Neural cell (in vitro differentiated cells): ENCODE data around the gene CTDSPL. TPM values are rescaled to one million over a fixed set of nuclear protein-coding genes. Genes with fewer than 3 reads are reported as not detected.

Source experiments
- H2AFZ ChIP-seq: fragments of 200-600, 300-800 bp; sonication (generic), shearing (Covaris generic); 2 replicates; pipeline ENCODE4 v1.6.0; 2014; ENCODE audit warnings: low read depth, mild to moderate bottlenecking, antibody characterized with exemption, low read length, moderate library complexity
- H3F3A ChIP-seq: fragments of 200-600 bp; shearing (Covaris generic); 2 replicates; pipeline ENCODE4 v1.6.1; 2016; ENCODE audit warnings: mild to moderate bottlenecking, moderate library complexity, mixed read lengths, antibody characterized with exemption, low read length; ENCODE audit not compliant: insufficient read depth, poor library complexity, severe bottlenecking
- H3K27ac ChIP-seq: fragments of 200-600, 300-800 bp; sonication (generic), shearing (Covaris generic); 2 replicates; pipeline ENCODE4 v1.5.1; 2014; ENCODE audit warnings: mild to moderate bottlenecking, low read length, moderate library complexity
- H3K27me3 ChIP-seq: fragments of 300-800, 200-600 bp; sonication (generic), shearing (Covaris generic); 2 replicates; pipeline ENCODE4 v1.6.0; 2014; ENCODE audit warnings: mild to moderate bottlenecking, low read depth, low read length, moderate library complexity; ENCODE audit not compliant: insufficient read depth
- H3K36me3 ChIP-seq: fragments of 300-800, 200-600 bp; sonication (generic), shearing (Covaris generic); 2 replicates; pipeline ENCODE4 v1.5.1; 2014; ENCODE audit warnings: mild to moderate bottlenecking, antibody characterized with exemption, low read length, moderate library complexity; ENCODE audit not compliant: insufficient read depth
- H3K4me2 ChIP-seq: fragments of 300-800, 200-600 bp; sonication (generic), shearing (Covaris generic); 2 replicates; pipeline ENCODE4 v1.6.0; 2014; ENCODE audit warnings: mild to moderate bottlenecking, low read length
- H3K4me3 ChIP-seq: fragments of 300-800, 200-600 bp; sonication (generic), shearing (Covaris generic); 2 replicates; pipeline ENCODE4 v1.5.1; 2014; ENCODE audit warnings: mild to moderate bottlenecking, low read length, moderate library complexity
- H3K79me2 ChIP-seq: fragments of 200-600 bp; shearing (Covaris generic); replicated peaks from 2 replicates; pipeline ENCODE4 v1.6.0; 2014; ENCODE audit warnings: mild to moderate bottlenecking, low read length, moderate library complexity; ENCODE audit not compliant: insufficient read depth
- H3K9ac ChIP-seq: fragments of 300-800, 200-600 bp; sonication (generic), shearing (Covaris generic); 2 replicates; pipeline ENCODE4 v1.6.1; 2016; ENCODE audit warnings: mild to moderate bottlenecking, low read length, mixed read lengths
- H3K9me2 ChIP-seq: fragments of 200-600 bp; shearing (Covaris generic); 2 replicates; pipeline ENCODE4 v1.6.1; 2016; ENCODE audit warnings: mild to moderate bottlenecking, low read length, mixed read lengths; ENCODE audit not compliant: insufficient read depth
- H3K9me3 ChIP-seq: fragments of 200-600, 300-800 bp; sonication (generic), shearing (Covaris generic); 2 replicates; pipeline ENCODE4 v1.6.1; 2016; ENCODE audit warnings: mild to moderate bottlenecking, mixed run types, low read length, moderate library complexity, mixed read lengths
- H4K20me1 ChIP-seq: fragments of 200-600 bp; shearing (Covaris generic); 2 replicates; pipeline ENCODE4 v1.6.1; 2016; ENCODE audit warnings: mild to moderate bottlenecking, mixed run types; ENCODE audit not compliant: insufficient read depth
- EP300 ChIP-seq: fragments of 450-650 bp; conservative IDR thresholded peaks from 2 replicates; pipeline ENCODE4 v1.6.1; 2014; ENCODE audit warnings: antibody characterized with exemption, mild to moderate bottlenecking, moderate library complexity; ENCODE audit not compliant: poor library complexity, severe bottlenecking
- EZH2 ChIP-seq: fragments of 200-600, 300-800 bp; shearing (Covaris generic), sonication (generic); IDR thresholded peaks from 2 replicates; pipeline ENCODE4 v1.6.1; 2014; ENCODE audit warnings: antibody characterized with exemption, low read length, borderline replicate concordance, mild to moderate bottlenecking; ENCODE audit not compliant: insufficient read depth, poor library complexity, severe bottlenecking
- MXI1 ChIP-seq: fragments of 450-650 bp; conservative IDR thresholded peaks from 2 replicates; pipeline ENCODE4 v1.6.1; 2014; ENCODE audit warnings: antibody characterized with exemption, mild to moderate bottlenecking; ENCODE audit not compliant: poor library complexity, severe bottlenecking
- POLR2AphosphoS5 ChIP-seq: IDR thresholded peaks from 2 replicates; pipeline ENCODE4 v1.6.1; 2012
- RAD21 ChIP-seq: fragments of 450-650 bp; conservative IDR thresholded peaks from 2 replicates; pipeline ENCODE4 v1.6.1; 2014; ENCODE audit warnings: antibody characterized with exemption, mild to moderate bottlenecking, moderate library complexity
- SMC3 ChIP-seq: fragments of 450-650 bp; conservative IDR thresholded peaks from 2 replicates; pipeline ENCODE4 v1.6.1; 2014; ENCODE audit warnings: antibody characterized with exemption, mild to moderate bottlenecking, moderate library complexity; ENCODE audit not compliant: poor library complexity
- TAF1 ChIP-seq: IDR thresholded peaks from 2 replicates; pipeline ENCODE4 v1.6.1; 2012; ENCODE audit warnings: low read depth
- polyA plus RNA-seq: library from polyadenylated mRNA; depleted of rRNA; stranded (reverse); fragments of >200 nt; gene quantifications from 2 replicates; pipeline ENCODE4 v1.2.3, GENCODE V29; 2014
- TF ChIP-seq, protein P1 (sequence below): IDR thresholded peaks from 2 replicates; pipeline ENCODE4 v1.6.1; 2012; ENCODE audit warnings: borderline replicate concordance
- TF ChIP-seq, protein P2 (sequence below): fragments of 450-650 bp; IDR thresholded peaks from 2 replicates; pipeline ENCODE4 v1.5.1; 2014; ENCODE audit warnings: antibody characterized with exemption, mild to moderate bottlenecking, moderate library complexity; ENCODE audit not compliant: poor library complexity, severe bottlenecking

The CTDSPL gene
- polyA plus RNA-seq, 1 donor from 2014 or later, result 17.0 TPM

DNA sequence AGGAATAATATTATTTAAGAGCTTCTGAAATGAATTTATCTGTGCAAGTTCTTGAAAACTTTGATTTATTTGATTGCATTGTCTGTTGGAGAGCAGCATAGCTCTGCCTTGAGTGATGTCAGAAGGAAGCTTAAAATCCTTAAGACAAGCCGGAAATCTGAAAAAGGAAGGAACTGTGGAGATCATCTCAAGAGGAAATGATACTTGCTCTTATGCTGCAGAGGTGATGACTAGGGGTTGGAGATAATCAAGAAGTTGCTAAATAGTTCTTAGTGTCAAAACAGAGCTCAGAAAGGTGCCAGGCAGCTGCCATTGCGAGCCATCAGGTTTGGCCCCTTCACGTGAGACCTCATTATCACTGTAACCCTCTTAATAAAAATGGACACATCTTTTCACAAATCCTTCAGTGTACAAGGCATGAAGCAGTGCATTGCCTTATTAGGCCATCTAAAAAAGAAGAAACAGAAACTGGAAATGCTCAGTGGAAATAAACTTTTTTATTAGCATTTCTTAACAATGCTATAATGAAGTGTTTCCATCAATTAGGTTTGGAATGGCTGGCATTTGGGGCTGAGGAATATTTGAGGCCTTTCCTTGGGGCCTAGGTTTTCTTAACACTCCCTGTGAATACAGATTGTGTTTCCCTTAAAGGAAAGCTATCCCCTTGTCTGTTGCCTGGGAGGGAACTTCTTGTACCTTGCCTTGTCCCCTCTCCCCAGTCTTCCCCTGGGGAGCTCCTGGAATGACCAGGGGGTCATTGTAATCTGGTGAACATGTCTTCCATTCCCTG is 94.4 kb downstream of the CTDSPL start:
- Histone ChIP-seq H4K20me1 (no peaks in the 10 kb centered on the region), H3K4me2 (no peak overlapping the region), H3K36me3 (no peaks in the 10 kb centered on the region), H3K27ac (no peak overlapping the region), H3K9me2 (no peaks in the 10 kb centered on the region), H3K27me3 (no peaks in the 10 kb centered on the region), H3K9me3 (no peaks in the 10 kb centered on the region), H3K4me3 (no peak overlapping the region), H3F3A (no peaks in the 10 kb centered on the region), H2AFZ (no peak overlapping the region), H3K9ac (no peak overlapping the region), H3K79me2 (no peaks in the 10 kb centered on the region)
- TF ChIP-seq TAF1 (no peak), RAD21 (no peak), EP300 (no peak), EZH2 (no peak), MXI1 (no peak)
- TF ChIP-seq, protein P1, sequence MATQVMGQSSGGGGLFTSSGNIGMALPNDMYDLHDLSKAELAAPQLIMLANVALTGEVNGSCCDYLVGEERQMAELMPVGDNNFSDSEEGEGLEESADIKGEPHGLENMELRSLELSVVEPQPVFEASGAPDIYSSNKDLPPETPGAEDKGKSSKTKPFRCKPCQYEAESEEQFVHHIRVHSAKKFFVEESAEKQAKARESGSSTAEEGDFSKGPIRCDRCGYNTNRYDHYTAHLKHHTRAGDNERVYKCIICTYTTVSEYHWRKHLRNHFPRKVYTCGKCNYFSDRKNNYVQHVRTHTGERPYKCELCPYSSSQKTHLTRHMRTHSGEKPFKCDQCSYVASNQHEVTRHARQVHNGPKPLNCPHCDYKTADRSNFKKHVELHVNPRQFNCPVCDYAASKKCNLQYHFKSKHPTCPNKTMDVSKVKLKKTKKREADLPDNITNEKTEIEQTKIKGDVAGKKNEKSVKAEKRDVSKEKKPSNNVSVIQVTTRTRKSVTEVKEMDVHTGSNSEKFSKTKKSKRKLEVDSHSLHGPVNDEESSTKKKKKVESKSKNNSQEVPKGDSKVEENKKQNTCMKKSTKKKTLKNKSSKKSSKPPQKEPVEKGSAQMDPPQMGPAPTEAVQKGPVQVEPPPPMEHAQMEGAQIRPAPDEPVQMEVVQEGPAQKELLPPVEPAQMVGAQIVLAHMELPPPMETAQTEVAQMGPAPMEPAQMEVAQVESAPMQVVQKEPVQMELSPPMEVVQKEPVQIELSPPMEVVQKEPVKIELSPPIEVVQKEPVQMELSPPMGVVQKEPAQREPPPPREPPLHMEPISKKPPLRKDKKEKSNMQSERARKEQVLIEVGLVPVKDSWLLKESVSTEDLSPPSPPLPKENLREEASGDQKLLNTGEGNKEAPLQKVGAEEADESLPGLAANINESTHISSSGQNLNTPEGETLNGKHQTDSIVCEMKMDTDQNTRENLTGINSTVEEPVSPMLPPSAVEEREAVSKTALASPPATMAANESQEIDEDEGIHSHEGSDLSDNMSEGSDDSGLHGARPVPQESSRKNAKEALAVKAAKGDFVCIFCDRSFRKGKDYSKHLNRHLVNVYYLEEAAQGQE, result no peak

DNA sequence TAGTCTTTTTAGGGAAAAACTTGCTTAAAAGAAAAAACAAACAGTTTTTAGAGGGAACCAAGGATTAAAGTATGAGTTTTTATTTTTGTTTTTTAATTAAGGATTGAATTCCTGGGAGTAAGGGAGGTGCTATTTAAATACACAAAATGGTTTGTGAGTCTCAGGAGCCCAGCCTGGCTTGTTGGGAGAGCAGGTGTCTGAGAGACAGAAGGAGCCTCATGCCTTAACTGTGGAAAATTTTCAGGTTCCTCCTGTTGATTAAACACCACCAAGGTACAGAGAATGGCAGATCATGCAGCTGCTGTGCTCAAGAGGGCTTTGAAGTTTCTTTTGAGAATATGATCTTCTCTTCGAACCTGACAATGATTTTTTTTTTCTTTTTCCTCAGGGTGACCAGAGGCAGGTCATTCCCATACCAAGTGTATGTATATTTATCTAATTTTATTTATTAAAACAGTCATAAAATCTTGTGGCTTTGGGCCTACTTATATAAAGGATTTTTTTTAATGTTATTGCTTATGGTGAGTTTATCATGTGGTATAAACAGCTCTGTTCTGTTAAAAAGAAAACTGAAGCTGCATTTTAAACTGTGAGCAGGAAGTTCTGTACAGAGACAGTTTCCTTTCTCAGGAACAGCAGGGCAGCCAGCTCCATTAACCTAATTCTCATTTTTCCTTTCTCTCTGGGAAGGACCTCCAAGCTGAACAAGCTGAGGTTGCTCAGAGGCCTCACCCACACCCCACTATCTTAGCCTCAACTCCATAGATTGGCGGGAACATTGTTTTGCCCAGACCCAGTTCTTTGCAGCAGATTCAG is 95.3 kb downstream of the CTDSPL start:
- H3K9me2 ChIP-seq, result no peaks in the 10 kb centered on the region
- H3K27me3 ChIP-seq, result no peaks in the 10 kb centered on the region
- H3K4me2 ChIP-seq, result no peak overlapping the region
- H3K9me3 ChIP-seq, result no peaks in the 10 kb centered on the region
- TF ChIP-seq POLR2AphosphoS5 (no peak), MXI1 (no peak), TAF1 (no peak), SMC3 (no peak), EZH2 (no peak), EP300 (no peak), RAD21 (no peak)
- TF ChIP-seq, protein P2, sequence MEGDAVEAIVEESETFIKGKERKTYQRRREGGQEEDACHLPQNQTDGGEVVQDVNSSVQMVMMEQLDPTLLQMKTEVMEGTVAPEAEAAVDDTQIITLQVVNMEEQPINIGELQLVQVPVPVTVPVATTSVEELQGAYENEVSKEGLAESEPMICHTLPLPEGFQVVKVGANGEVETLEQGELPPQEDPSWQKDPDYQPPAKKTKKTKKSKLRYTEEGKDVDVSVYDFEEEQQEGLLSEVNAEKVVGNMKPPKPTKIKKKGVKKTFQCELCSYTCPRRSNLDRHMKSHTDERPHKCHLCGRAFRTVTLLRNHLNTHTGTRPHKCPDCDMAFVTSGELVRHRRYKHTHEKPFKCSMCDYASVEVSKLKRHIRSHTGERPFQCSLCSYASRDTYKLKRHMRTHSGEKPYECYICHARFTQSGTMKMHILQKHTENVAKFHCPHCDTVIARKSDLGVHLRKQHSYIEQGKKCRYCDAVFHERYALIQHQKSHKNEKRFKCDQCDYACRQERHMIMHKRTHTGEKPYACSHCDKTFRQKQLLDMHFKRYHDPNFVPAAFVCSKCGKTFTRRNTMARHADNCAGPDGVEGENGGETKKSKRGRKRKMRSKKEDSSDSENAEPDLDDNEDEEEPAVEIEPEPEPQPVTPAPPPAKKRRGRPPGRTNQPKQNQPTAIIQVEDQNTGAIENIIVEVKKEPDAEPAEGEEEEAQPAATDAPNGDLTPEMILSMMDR, result no peak
- TF ChIP-seq, protein P1, result no peak
- no peak overlapping the region for H3K9ac ChIP-seq
- H3K4me3 ChIP-seq, result no peak overlapping the region
- no peak overlapping the region for H2AFZ ChIP-seq
- no peaks in the 10 kb centered on the region for H3F3A ChIP-seq
- H3K27ac ChIP-seq, result no peak overlapping the region
- H3K36me3 ChIP-seq, result no peaks in the 10 kb centered on the region
- no peaks in the 10 kb centered on the region for H4K20me1 ChIP-seq
- H3K79me2 ChIP-seq, result no peaks in the 10 kb centered on the region
